ENCODE measurements around the gene ASIP. TPM values are rescaled to one million over a fixed set of nuclear protein-coding genes. Genes with fewer than 3 reads are reported as not detected.

The ASIP gene
- total RNA-seq, 1 experiment from 2014 or later, result not detected

DNA sequence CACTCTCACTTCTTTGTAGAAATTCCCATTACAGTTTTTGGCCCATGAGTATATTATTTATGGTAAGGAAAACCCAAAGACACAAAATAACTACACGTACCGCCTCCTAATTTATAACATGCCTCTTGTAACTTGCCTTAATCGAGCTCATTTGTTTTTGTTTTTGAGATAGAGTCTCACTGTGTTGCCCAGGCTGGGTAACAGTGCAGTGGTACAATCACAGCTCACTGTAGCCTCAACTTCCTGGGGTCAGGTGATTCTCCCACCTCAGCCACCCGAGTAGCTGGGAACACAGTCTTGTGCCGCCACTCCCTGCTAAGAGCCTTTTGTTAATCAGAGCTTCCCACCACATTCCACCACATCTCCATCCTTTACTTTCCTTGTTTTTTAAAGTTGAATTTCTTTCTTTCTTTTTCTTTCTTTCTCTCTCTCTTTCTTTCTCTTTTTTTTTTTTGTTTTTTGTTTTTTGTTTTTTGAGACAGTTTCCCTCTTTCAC, 15.5 kb downstream of the ASIP start:
- Histone ChIP-seq H2BK12ac (ENCODE audit: insufficient read length, low read depth, low read length) (no peak overlapping the region), H4K91ac (ENCODE audit: insufficient read length, low read depth, low read length) (no peak overlapping the region)
- no peak for DNase-seq

More for the DNA sequence above, 15.5 kb downstream of the ASIP start:
- Histone ChIP-seq H3K79me1 (ENCODE audit: insufficient read depth, low read depth, low read length, poor library complexity, severe bottlenecking) (no peaks in the 10 kb centered on the region), H2BK5ac (ENCODE audit: insufficient read length, low read length) (no peak overlapping the region), H3K9me3 (ENCODE audit: control insufficient read depth, low read depth, low read length) (no peaks in the 10 kb centered on the region), H3K14ac (ENCODE audit: insufficient read depth, low read length) (no peak overlapping the region), H3K4me1 (ENCODE audit: insufficient read depth, low read length) (no peaks in the 10 kb centered on the region), H3K23me2 (ENCODE audit: insufficient read length, low read depth, low read length, poor library complexity, severe bottlenecking) (no peaks in the 10 kb centered on the region), H3K27me3 (ENCODE audit: insufficient read depth, low read length) (no peaks in the 10 kb centered on the region), H3K18ac (ENCODE audit: insufficient read length, low read depth, low read length) (no peak overlapping the region), H3K79me2 (ENCODE audit: insufficient read depth, low read length) (no peaks in the 10 kb centered on the region), H2BK120ac (ENCODE audit: low read depth, low read length, poor library complexity, severe bottlenecking) (no peak overlapping the region), H3K9ac (ENCODE audit: extremely low read depth, insufficient read length, low read length) (no peak overlapping the region), H4K5ac (ENCODE audit: insufficient read length, low read depth, low read length) (no peak overlapping the region), H4K20me1 (ENCODE audit: control insufficient read depth, insufficient read depth, insufficient read length) (no peaks in the 10 kb centered on the region), H3K23ac (ENCODE audit: insufficient read length, low read depth, low read length) (no peak overlapping the region), H3K4ac (ENCODE audit: low read depth, low read length) (no peak overlapping the region), H3K56ac (ENCODE audit: insufficient read length, low read depth, low read length) (no peak overlapping the region), H2BK15ac (ENCODE audit: low read depth, low read length) (no peak overlapping the region), H2AK5ac (ENCODE audit: insufficient read length, low read length) (no peak overlapping the region), H3T11ph (ENCODE audit: low read length) (no peak overlapping the region), H2BK20ac (ENCODE audit: low read depth, low read length, poor library complexity, severe bottlenecking) (no peak overlapping the region), H2AFZ (ENCODE audit: low read length) (no peak overlapping the region), H3K27ac (ENCODE audit: insufficient read length, low read depth, low read length) (no peak overlapping the region), H3K4me2 (ENCODE audit: insufficient read depth, insufficient read length, low read length) (no peak overlapping the region), H4K8ac (replicated peaks; ENCODE audit: insufficient read length, low read depth, low read length) (no peak overlapping the region)
- Mint-ChIP-seq H3K9me3 (no peaks in the 10 kb centered on the region), H3K27ac (peak overlapping the region in 2 of 3 experiments; percentile 3 to 91; a peak in 2 of 7 replicates), H3K27me3 (ENCODE audit: low read depth) (no peaks in the 10 kb centered on the region), H3K4me1 (peaks cover 20% of the 10 kb centered on the region in 2 experiments), H3K4me3 (no peak overlapping the region), H3K36me3 (ENCODE audit: insufficient read depth in 1 of 3, low read depth in 3 of 3) (peaks cover 0 to 2% (median 0%) of the 10 kb centered on the region in 3 experiments; a peak in 2 of 7 replicates)
- TF ChIP-seq, protein P1, sequence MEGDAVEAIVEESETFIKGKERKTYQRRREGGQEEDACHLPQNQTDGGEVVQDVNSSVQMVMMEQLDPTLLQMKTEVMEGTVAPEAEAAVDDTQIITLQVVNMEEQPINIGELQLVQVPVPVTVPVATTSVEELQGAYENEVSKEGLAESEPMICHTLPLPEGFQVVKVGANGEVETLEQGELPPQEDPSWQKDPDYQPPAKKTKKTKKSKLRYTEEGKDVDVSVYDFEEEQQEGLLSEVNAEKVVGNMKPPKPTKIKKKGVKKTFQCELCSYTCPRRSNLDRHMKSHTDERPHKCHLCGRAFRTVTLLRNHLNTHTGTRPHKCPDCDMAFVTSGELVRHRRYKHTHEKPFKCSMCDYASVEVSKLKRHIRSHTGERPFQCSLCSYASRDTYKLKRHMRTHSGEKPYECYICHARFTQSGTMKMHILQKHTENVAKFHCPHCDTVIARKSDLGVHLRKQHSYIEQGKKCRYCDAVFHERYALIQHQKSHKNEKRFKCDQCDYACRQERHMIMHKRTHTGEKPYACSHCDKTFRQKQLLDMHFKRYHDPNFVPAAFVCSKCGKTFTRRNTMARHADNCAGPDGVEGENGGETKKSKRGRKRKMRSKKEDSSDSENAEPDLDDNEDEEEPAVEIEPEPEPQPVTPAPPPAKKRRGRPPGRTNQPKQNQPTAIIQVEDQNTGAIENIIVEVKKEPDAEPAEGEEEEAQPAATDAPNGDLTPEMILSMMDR (conservative IDR thresholded peaks at IDR 0.05), result no peak
- no CpG with 5 or more reads among the region's 5 CpGs for WGBS (ENCODE audit: extremely low coverage, insufficient read length, low lambda C conversion rate)

All from H9 (cell line).